Lung (tissue), 12 donors: ENCODE data around the gene TGFBR2. TPM values are rescaled to one million over a fixed set of nuclear protein-coding genes. Genes with fewer than 3 reads are reported as not detected.

Experiments
- ATAC-seq: fragments of 200-7000 bp; cut with Tn5 transposase; one replicate; pipeline ENCODE4 v1.9.1; 2020; ENCODE audit warnings: moderate number of reproducible peaks; ENCODE audit not compliant: insufficient read depth, low FRiP score
- DNase-seq, 3 donors: peaks; one replicate each; pipeline ENCODE4 v3.0.0-alpha.2; 2013 to 2017
- H3K27ac ChIP-seq, 2 donors: one replicate each; pipeline ENCODE4 v1.5.1; 2013; ENCODE audit warnings: mild to moderate bottlenecking in 2 of 2, moderate library complexity in 2 of 2, control low read depth in 1 of 2, inconsistent platforms in 1 of 2, low read depth in 1 of 2, low read length in 1 of 2
- H3K27me3 ChIP-seq, 3 donors: one replicate each; pipeline ENCODE4 v1.5.1; 2013; ENCODE audit warnings: low read length in 2 of 3; ENCODE audit not compliant: control insufficient read depth in 3 of 3, insufficient read depth in 3 of 3
- H3K36me3 ChIP-seq, 4 donors: one replicate each; pipeline ENCODE4 v1.5.1; 2013; ENCODE audit warnings: low read length in 4 of 4, mild to moderate bottlenecking in 1 of 4, moderate library complexity in 1 of 4; ENCODE audit not compliant: control insufficient read depth in 4 of 4, insufficient read depth in 4 of 4
- H3K4me1 ChIP-seq, 5 donors: one replicate each; pipeline ENCODE4 v1.5.1; 2013; ENCODE audit warnings: low read length in 5 of 5, mild to moderate bottlenecking in 2 of 5, moderate library complexity in 1 of 5; ENCODE audit not compliant: control insufficient read depth in 5 of 5, insufficient read depth in 5 of 5
- H3K4me3 ChIP-seq: one replicate; pipeline ENCODE4 v1.5.1; 2013; ENCODE audit warnings: mild to moderate bottlenecking, control low read depth, moderate library complexity
- H3K9ac ChIP-seq, 2 donors: one replicate each; pipeline ENCODE4 v1.5.1; 2013; ENCODE audit warnings: low read length in 2 of 2, control low read depth in 1 of 2; ENCODE audit not compliant: insufficient read depth in 1 of 2
- H3K9me3 ChIP-seq, 4 donors: one replicate each; pipeline ENCODE4 v1.5.1; 2013; ENCODE audit warnings: low read length in 3 of 4, mild to moderate bottlenecking in 1 of 4, moderate library complexity in 1 of 4; ENCODE audit not compliant: control insufficient read depth in 4 of 4, insufficient read depth in 3 of 4
- whole genome bisulfite sequencing, 2 donors: extraction: QIAGEN DNeasy Blood & Tissue Kit; methylation state at CpG; one replicate each; pipeline ENCODE4 v1.1.7; 2013; 5-methylcytosine and 5-hydroxymethylcytosine counted together
- polyA plus RNA-seq, 2 donors: library from polyadenylated mRNA; stranded (reverse); fragments of 200-250 nt; gene quantifications; one replicate each; pipeline ENCODE4 v1.2.1, GENCODE V29; 2013
- total RNA-seq, 2 donors: library from RNA; depleted of rRNA in 1 of 2; stranded (reverse); fragments of >200 nt in 1 of 2; gene quantifications; one replicate each; pipeline ENCODE4 v1.2.1, GENCODE V29; 2014 to 2021
- TF ChIP-seq, protein P1 (sequence below): IDR thresholded peaks from 2 replicates; pipeline ENCODE4 v1.5.1; 2012; ENCODE audit warnings: mild to moderate bottlenecking; ENCODE audit errors: control extremely low read depth, extremely low read depth
- donor health status: control.
- donor health status: control.
- donor health status: Bipolar disorder and iron deficiency.
- donor health status: healthy.
- donor health status: DM: yes; HTN: yes; CAD: no.

Gene TGFBR2
- total and polyA plus RNA-seq, 4 donors: 31.1 to 232 (median 163) TPM

DNA sequence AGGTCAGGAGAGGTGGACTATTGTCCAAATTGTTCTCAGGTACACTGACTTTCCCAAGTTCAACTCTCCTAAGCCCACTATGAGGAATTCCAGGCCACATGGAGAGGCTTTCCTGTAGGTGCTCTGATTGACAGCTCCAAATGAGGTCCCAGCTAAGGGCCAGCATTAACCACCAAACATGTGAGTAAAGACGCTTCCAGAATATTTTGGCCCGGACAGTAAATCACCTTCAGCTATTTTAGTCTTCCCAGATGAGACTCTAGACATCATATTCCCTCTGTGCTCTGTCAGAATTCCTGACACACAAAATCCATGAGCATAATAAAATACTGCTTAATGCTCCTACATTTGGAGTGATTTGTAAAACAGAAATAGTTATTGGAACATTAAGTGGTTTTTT lies 135.5 kb downstream of the TGFBR2 start:
- H3K4me1 ChIP-seq: no peaks in the 10 kb centered on the region
- no peak overlapping the region for H3K4me3 ChIP-seq
- H3K9me3 ChIP-seq: no peaks in the 10 kb centered on the region
- TF ChIP-seq, protein P1, sequence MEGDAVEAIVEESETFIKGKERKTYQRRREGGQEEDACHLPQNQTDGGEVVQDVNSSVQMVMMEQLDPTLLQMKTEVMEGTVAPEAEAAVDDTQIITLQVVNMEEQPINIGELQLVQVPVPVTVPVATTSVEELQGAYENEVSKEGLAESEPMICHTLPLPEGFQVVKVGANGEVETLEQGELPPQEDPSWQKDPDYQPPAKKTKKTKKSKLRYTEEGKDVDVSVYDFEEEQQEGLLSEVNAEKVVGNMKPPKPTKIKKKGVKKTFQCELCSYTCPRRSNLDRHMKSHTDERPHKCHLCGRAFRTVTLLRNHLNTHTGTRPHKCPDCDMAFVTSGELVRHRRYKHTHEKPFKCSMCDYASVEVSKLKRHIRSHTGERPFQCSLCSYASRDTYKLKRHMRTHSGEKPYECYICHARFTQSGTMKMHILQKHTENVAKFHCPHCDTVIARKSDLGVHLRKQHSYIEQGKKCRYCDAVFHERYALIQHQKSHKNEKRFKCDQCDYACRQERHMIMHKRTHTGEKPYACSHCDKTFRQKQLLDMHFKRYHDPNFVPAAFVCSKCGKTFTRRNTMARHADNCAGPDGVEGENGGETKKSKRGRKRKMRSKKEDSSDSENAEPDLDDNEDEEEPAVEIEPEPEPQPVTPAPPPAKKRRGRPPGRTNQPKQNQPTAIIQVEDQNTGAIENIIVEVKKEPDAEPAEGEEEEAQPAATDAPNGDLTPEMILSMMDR: no peak
- H3K36me3 ChIP-seq: no peaks in the 10 kb centered on the region
- no peak overlapping the region for H3K27ac ChIP-seq
- H3K27me3 ChIP-seq: no peaks in the 10 kb centered on the region
- ATAC-seq: no peak
- H3K9ac ChIP-seq: no peak overlapping the region
- 93 to 100% methylated on average over 2 of the region's 2 CpGs for WGBS, 2 donors
- DNase-seq: no peak

- H3K4me1 ChIP-seq: peaks cover 0 to 4% (median 0%) of the 10 kb centered on the region in 5 donors
- no peak overlapping the region for H3K27ac ChIP-seq
- H3K9ac ChIP-seq: no peak overlapping the region
- TF ChIP-seq, protein P1: no peak
- 87 to 93% methylated on average over 4 of the region's 4 CpGs for WGBS, 2 donors
- no peaks in the 10 kb centered on the region for H3K36me3 ChIP-seq
- no peak for ATAC-seq
- H3K9me3 ChIP-seq: no peaks in the 10 kb centered on the region
- no peak overlapping the region for H3K4me3 ChIP-seq
- DNase-seq: no peak
- H3K27me3 ChIP-seq: no peaks in the 10 kb centered on the region
Measured at GRCh38 chr3:30742796-30743619, 136.6 kb downstream of the TGFBR2 start.
